Measurements from ENCODE around the gene SYT8.
A peak's percentile ranks its signal among the peaks of the same experiment; 100 is the strongest.
"Not testable (repeated sequence)": the region's sequence is repeated elsewhere in the genome, so short reads cannot be mapped to it uniquely, and the experiment has no call there.

SYT8 gene

DNA sequence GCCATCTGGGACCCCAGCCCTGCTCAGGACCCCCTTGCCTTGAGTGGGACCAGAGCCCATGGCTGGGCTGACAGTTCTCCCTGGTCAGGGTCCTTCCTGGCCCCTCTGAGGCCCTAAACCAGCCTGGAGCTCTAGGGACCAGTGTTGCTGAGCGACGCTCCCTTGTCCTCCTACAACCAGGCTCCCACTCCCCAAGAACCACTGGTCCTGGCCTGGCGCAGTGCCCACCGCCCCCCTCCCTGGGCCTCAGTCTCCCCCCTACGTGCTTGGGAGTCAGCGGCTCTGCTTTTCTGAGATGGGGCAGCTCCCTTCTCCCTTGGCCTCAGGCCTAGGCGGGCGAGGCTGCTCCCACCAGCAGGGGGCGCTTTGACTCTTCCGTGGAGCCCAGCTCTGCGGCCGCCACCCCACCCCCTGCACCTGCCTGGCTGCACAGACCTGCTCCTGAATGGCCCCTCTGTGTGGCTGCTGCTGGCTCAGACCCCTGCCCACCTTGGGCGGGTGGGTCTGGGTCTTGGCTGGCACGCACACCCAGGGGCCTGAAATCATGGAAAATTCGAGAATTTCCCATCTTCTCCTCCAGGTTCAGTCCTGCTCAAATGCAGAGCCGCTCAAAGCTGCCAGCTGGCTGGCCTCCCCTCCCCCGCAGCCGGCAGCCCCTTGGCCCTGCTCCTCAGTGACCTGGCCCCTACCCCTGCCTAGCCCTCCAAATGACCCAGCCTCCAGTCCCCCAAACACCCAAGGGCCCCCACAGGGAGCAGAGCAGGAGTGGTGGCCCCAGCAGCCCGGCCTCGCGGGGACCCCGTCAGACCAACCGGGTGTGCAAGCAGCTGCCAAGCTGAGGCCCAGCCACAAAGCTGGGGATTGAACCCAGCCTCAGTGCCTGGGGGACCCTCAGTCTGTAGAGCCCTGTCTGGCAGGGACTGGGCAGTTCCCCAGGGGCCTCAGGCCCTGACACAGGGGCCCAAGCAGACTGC is 47.8 kb downstream of the SYT8 start:
- no peak overlapping the region for H2BK5ac ChIP-seq (ENCODE audit: low read depth, low read length, poor library complexity)
- H3K27ac ChIP-seq (ENCODE audit: low read depth, low read length) = no peak overlapping the region
- H3K4me3 ChIP-seq (ENCODE audit: low read depth, low read length) = no peak overlapping the region
- no peak overlapping the region for H3K18ac ChIP-seq (ENCODE audit: low read length)
- H3K79me2 ChIP-seq (ENCODE audit: control insufficient read depth, insufficient read depth, low read length, poor library complexity) = peaks cover 3% of the 10 kb centered on the region
- no peak overlapping the region for H3K9ac ChIP-seq (ENCODE audit: low read length)
- H4K8ac ChIP-seq (ENCODE audit: low read depth, low read length) = peak overlapping the region; percentile 11
- no peaks in the 10 kb centered on the region for H3K27me3 ChIP-seq (ENCODE audit: insufficient read depth, low read length)
- no CpG with 5 or more reads among the region's 23 CpGs for WGBS (ENCODE audit: extremely low coverage, insufficient coverage, insufficient read length)
- peaks cover 10% of the 10 kb centered on the region in 2 experiments for H3K4me1 ChIP-seq (ENCODE audit: control insufficient read depth in 1 of 2, insufficient read depth in 2 of 2, low read length in 2 of 2)
- H2AK5ac ChIP-seq (ENCODE audit: low read length) = peak overlapping the region; percentile 6
- no peak overlapping the region for H4K12ac ChIP-seq (ENCODE audit: low read depth, low read length)
- H3K4me2 ChIP-seq (ENCODE audit: low read length) = no peak overlapping the region
- H3K23ac ChIP-seq (ENCODE audit: low read length) = no peak overlapping the region
- H2AFZ ChIP-seq (ENCODE audit: insufficient read depth, low read length, poor library complexity) = no peak overlapping the region
- peak overlapping the region; percentile 3 for H2BK120ac ChIP-seq (ENCODE audit: insufficient read depth, low read length, poor library complexity)
- peak; percentile 62 to 89 for DNase-seq
- peak overlapping the region; percentile 66 for H2BK12ac ChIP-seq (ENCODE audit: low read length)
- H4K91ac ChIP-seq (ENCODE audit: low read depth, low read length) = peak overlapping the region; percentile 93
- peaks cover 2% of the 10 kb centered on the region for H3K9me3 ChIP-seq (ENCODE audit: insufficient read depth, low read depth, low read length)
- H3K14ac ChIP-seq (ENCODE audit: low read length) = no peak overlapping the region
- H3K79me1 ChIP-seq (ENCODE audit: low read length) = peaks cover 28% of the 10 kb centered on the region
- H3K4ac ChIP-seq (ENCODE audit: low read depth, low read length) = no peak overlapping the region
- no peaks in the 10 kb centered on the region for H3K36me3 ChIP-seq (ENCODE audit: control insufficient read depth in 1 of 2, insufficient read depth in 2 of 2, low read length in 2 of 2)

- Histone ChIP-seq H3K9ac (ENCODE audit: low read length) (no peak overlapping the region), H4K8ac (ENCODE audit: low read depth, low read length) (no peak overlapping the region), H3K4ac (ENCODE audit: low read depth, low read length) (no peak overlapping the region), H2AK5ac (ENCODE audit: low read length) (no peak overlapping the region), H3K23ac (ENCODE audit: low read length) (no peak overlapping the region), H3K79me2 (ENCODE audit: control insufficient read depth, insufficient read depth, low read length, poor library complexity) (no peaks in the 10 kb centered on the region), H3K4me3 (ENCODE audit: low read depth, low read length) (no peak overlapping the region), H3K79me1 (ENCODE audit: low read length) (peaks cover 20% of the 10 kb centered on the region), H4K12ac (ENCODE audit: low read depth, low read length) (no peak overlapping the region), H3K36me3 (ENCODE audit: control insufficient read depth in 1 of 2, insufficient read depth in 2 of 2, low read length in 2 of 2) (no peaks in the 10 kb centered on the region), H2BK120ac (ENCODE audit: insufficient read depth, low read length, poor library complexity) (no peak overlapping the region), H3K14ac (ENCODE audit: low read length) (no peak overlapping the region), H3K9me3 (ENCODE audit: insufficient read depth, low read depth, low read length) (peaks cover 2% of the 10 kb centered on the region), H2BK5ac (ENCODE audit: low read depth, low read length, poor library complexity) (no peak overlapping the region), H3K18ac (ENCODE audit: low read length) (no peak overlapping the region), H3K4me2 (ENCODE audit: low read length) (no peak overlapping the region), H2BK12ac (ENCODE audit: low read length) (no peak overlapping the region), H2AFZ (ENCODE audit: insufficient read depth, low read length, poor library complexity) (no peak overlapping the region), H3K27me3 (ENCODE audit: insufficient read depth, low read length) (no peaks in the 10 kb centered on the region), H4K91ac (ENCODE audit: low read depth, low read length) (peak overlapping the region; percentile 10), H3K27ac (ENCODE audit: low read depth, low read length) (no peak overlapping the region), H3K4me1 (ENCODE audit: control insufficient read depth in 1 of 2, insufficient read depth in 2 of 2, low read length in 2 of 2) (peaks cover 3 to 4% of the 10 kb centered on the region in 2 experiments)
- no peak for DNase-seq
- no CpG with 5 or more reads among the region's 14 CpGs for WGBS (ENCODE audit: extremely low coverage, insufficient coverage, insufficient read length)
Observed at GRCh38 chr11:1883346-1884302, 48.8 kb downstream of the SYT8 start.

GRCh38 chr11:1884303-1884700 is 49.5 kb downstream of the SYT8 start:
- Histone ChIP-seq H3K23ac (ENCODE audit: low read length) (no peak overlapping the region), H4K91ac (ENCODE audit: low read depth, low read length) (no peak overlapping the region), H3K4me2 (ENCODE audit: low read length) (no peak overlapping the region), H3K4me3 (ENCODE audit: low read depth, low read length) (no peak overlapping the region), H2BK12ac (ENCODE audit: low read length) (no peak overlapping the region), H3K9ac (ENCODE audit: low read length) (no peak overlapping the region), H4K8ac (ENCODE audit: low read depth, low read length) (no peak overlapping the region), H3K14ac (ENCODE audit: low read length) (no peak overlapping the region), H3K27ac (ENCODE audit: low read depth, low read length) (no peak overlapping the region), H3K36me3 (ENCODE audit: control insufficient read depth in 1 of 2, insufficient read depth in 2 of 2, low read length in 2 of 2) (no peaks in the 10 kb centered on the region), H2BK120ac (ENCODE audit: insufficient read depth, low read length, poor library complexity) (no peak overlapping the region), H2AFZ (ENCODE audit: insufficient read depth, low read length, poor library complexity) (no peak overlapping the region), H3K18ac (ENCODE audit: low read length) (no peak overlapping the region), H3K4me1 (ENCODE audit: control insufficient read depth in 1 of 2, insufficient read depth in 2 of 2, low read length in 2 of 2) (peaks cover 3 to 4% of the 10 kb centered on the region in 2 experiments), H2BK5ac (ENCODE audit: low read depth, low read length, poor library complexity) (no peak overlapping the region), H2AK5ac (ENCODE audit: low read length) (no peak overlapping the region), H3K4ac (ENCODE audit: low read depth, low read length) (no peak overlapping the region), H3K27me3 (ENCODE audit: insufficient read depth, low read length) (no peaks in the 10 kb centered on the region), H3K79me2 (ENCODE audit: control insufficient read depth, insufficient read depth, low read length, poor library complexity) (no peaks in the 10 kb centered on the region), H4K12ac (ENCODE audit: low read depth, low read length) (no peak overlapping the region), H3K9me3 (ENCODE audit: insufficient read depth, low read depth, low read length) (peaks cover 2% of the 10 kb centered on the region), H3K79me1 (ENCODE audit: low read length) (peaks cover 16% of the 10 kb centered on the region)
- no peak for DNase-seq
- no CpG with 5 or more reads among the region's 5 CpGs for WGBS (ENCODE audit: extremely low coverage, insufficient coverage, insufficient read length)

GRCh38 chr11:1886551-1886950 is 51.8 kb downstream of the SYT8 start:
- H3K18ac ChIP-seq (ENCODE audit: low read length); H3K27me3 ChIP-seq (ENCODE audit: insufficient read depth, low read length); H3K36me3 ChIP-seq (ENCODE audit: control insufficient read depth in 1 of 2, insufficient read depth in 2 of 2, low read length in 2 of 2); H3K4me2 ChIP-seq (ENCODE audit: low read length); H2AK5ac ChIP-seq (ENCODE audit: low read length); H2BK12ac ChIP-seq (ENCODE audit: low read length); H3K9me3 ChIP-seq (ENCODE audit: insufficient read depth, low read depth, low read length); H4K91ac ChIP-seq (ENCODE audit: low read depth, low read length); H3K4me1 ChIP-seq (ENCODE audit: control insufficient read depth in 1 of 2, insufficient read depth in 2 of 2, low read length in 2 of 2); H3K79me1 ChIP-seq (ENCODE audit: low read length); H2AFZ ChIP-seq (ENCODE audit: insufficient read depth, low read length, poor library complexity); H3K27ac ChIP-seq (ENCODE audit: low read depth, low read length); H4K12ac ChIP-seq (ENCODE audit: low read depth, low read length); DNase-seq; H3K9ac ChIP-seq (ENCODE audit: low read length); H2BK5ac ChIP-seq (ENCODE audit: low read depth, low read length, poor library complexity); H3K79me2 ChIP-seq (ENCODE audit: control insufficient read depth, insufficient read depth, low read length, poor library complexity); H2BK120ac ChIP-seq (ENCODE audit: insufficient read depth, low read length, poor library complexity); H4K8ac ChIP-seq (ENCODE audit: low read depth, low read length); H3K4me3 ChIP-seq (ENCODE audit: low read depth, low read length); H3K23ac ChIP-seq (ENCODE audit: low read length); H3K4ac ChIP-seq (ENCODE audit: low read depth, low read length); H3K14ac ChIP-seq (ENCODE audit: low read length): not testable (repeated sequence)
- WGBS (ENCODE audit: extremely low coverage, insufficient coverage, insufficient read length) = no CpG with 5 or more reads among the region's 13 CpGs
